Measurements from ENCODE around the gene GNAT1.

The GNAT1 gene

DNA sequence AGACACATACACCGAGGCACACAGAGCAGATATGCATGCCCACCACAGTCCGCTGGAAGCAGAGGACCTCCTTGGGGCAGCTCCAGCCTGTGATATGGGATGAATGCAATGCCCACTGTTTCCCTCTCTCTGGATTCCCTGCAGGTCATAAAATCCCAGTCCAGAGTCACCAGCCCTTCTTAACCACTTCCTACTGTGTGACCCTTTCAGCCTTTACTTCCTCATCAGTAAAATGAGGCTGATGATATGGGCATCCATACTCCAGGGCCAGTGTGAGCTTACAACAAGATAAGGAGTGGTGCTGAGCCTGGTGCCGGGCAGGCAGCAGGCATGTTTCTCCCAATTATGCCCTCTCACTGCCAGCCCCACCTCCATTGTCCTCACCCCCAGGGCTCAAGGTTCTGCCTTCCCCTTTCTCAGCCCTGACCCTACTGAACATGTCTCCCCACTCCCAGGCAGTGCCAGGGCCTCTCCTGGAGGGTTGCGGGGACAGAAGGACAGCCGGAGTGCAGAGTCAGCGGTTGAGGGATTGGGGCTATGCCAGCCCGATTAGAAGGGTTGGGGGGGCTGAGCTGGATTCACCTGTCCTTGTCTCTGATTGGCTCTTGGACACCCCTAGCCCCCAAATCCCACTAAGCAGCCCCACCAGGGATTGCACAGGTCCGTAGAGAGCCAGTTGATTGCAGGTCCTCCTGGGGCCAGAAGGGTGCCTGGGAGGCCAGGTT is at the start of gene GNAT1:
GNAT1 (plus strand) TSS at position 675 of the 725 bp plus-strand sequence. CDS start 116 bp downstream, outside the sequence.
- FAIRE-seq: no peak

DNA sequence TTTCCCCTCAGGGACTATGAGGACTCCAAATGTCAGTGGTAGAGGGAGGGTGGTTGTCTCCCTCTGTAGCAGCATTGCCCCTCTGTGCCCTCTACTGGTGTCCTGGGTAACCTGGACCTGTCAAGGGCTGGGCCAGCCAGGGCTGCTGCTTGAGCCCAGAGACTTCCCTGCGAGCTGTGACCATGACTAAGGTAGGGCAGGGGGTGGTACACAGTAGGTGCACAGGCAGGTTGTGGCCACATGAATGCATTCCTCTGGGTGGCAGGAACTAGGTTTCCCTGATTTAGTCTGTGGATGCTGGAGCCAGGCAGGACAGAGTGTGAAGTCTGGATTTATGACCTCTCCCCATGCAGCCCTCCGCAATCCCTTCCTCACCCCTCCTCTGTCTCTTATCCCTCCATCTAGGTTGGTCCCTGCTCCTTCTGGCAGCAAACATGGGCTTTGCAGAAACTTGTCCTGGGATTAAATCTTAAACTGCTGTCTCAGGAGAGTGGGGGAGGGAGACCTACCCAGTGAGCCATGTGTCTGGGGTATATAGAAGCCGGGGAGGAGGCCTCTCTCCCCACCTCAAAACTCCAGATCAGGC is 45.0 kb upstream of the GNAT1 start:
- FAIRE-seq: no peak

DNA sequence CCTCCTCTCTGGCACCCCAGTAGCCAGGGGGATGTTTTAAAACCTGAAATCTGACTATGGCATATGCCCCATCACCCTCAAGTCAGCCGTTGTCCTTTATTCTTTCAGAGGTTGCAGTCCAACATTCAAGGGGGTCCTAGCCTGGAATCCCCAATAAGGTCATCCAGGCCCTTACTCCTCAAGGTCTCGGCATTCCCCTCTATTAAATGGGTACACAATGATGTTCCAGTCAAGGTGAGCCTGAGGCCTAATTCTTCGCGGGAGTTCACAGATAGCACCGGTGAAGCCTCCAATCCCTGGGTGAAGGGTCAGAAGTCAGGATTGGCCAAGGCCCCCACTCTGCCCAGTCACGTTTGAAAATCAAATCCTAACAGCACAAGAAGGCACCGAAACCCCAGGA is 44.4 kb upstream of the GNAT1 start:
- no peak for FAIRE-seq

DNA sequence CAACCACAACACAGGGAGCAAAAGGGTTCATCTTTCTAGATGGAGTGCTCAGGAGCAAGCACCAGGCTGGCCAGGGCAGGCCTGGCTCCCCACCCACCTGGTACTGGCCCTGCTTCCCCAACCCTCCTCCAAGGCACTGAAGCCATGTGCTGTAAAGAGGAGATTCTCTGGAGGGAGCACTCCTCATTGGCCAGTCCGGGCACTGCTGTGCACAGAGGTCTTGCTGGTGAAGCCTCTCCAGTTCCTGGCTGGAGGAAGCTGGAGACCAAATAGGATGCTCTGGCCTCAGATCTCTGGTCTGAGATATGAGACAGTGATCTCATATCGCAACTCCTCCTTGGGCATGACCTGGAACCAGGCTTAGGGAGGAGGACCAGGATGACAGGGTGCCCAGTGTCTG is 44.0 kb upstream of the GNAT1 start:
- no peak for FAIRE-seq

DNA sequence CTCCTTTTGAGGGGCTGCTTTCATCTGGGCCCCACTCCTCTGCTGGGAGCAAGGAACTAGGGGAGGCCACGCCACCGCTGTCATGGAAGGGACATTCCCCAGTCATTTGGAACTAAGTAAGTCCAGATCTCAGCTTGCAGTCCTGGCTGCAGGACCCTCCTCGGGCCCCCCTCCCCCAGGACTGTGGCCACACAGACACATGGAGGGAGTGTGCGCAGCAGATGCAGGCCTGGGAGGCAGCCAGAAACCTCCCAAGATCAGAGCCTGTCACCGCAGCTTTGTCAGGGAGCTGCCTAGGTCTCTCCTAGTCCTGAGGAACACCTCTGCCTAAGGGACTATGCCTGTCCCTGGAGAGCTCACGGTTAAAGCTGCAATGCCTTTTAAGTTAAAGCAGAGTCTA is 43.5 kb upstream of the GNAT1 start:
- FAIRE-seq: no peak

GRCh38 chr3:50150404-50150750 is 41.0 kb upstream of the GNAT1 start:
- no peak for FAIRE-seq

- FAIRE-seq: no peak
Measured at GRCh38 chr3:50150863-50151686, 40.3 kb upstream of the GNAT1 start.

- no peak for FAIRE-seq
Measured at GRCh38 chr3:50151728-50152127, 39.7 kb upstream of the GNAT1 start.

- no peak for FAIRE-seq
Measured at GRCh38 chr3:50153782-50154475, 37.5 kb upstream of the GNAT1 start.

DNA sequence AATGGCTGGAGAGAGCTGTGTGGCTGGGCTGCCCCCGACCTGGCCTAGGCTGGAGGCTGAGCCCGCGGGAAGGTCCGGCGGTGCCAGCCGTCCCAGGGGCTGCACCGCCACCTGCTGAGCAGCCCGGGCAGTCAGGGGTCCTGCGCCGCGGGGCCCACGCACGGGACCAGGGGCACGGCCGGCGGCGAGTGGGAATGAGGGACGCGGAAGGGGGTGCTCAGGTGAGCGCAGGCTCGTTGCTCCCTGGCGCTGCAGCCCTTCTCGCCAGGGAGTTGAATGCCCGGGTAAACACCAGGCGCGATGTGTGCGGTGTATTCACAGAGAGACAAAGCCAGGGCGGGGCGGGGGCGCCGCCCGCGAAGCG is 37.0 kb upstream of the GNAT1 start:
- FAIRE-seq: no peak

GRCh38 chr3:50154840-50155490 is 36.4 kb upstream of the GNAT1 start, which contains the start of gene SEMA3F:
Gene SEMA3F (plus strand): TSS chr3:50155324. CDS start chr3:50159623, 4,299 bp downstream.
- no peak for FAIRE-seq

DNA sequence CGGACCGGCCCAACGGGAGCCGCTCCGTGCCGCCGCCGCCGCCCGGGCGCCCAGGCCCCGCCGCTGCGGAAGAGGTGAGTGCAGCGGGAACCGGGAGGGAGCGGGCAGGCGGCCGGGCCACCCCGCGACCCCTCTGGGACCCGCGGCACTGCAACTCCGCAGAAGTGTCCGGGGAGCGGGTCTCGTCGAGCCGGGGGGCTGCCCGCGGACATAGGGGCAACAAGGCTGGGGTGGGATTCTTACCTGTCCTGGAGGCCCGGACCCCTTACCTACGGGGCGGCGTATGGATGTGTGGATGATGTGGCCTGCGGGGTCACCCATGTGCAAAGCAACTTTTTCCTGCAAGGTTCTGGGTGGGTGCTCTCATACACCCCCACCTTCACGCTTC is 35.9 kb upstream of the GNAT1 start:
- FAIRE-seq: no peak

GRCh38 chr3:50155891-50156290 is 35.5 kb upstream of the GNAT1 start:
- FAIRE-seq: no peak

GRCh38 chr3:50156549-50157493 is 34.6 kb upstream of the GNAT1 start:
- no peak for FAIRE-seq

- no peak for FAIRE-seq
Measured at GRCh38 chr3:50157827-50158529, 33.4 kb upstream of the GNAT1 start.

- no peak for FAIRE-seq
Measured at GRCh38 chr3:50158530-50159146, 32.8 kb upstream of the GNAT1 start.

GRCh38 chr3:50160561-50160983 is 30.8 kb upstream of the GNAT1 start:
- FAIRE-seq: no peak

- FAIRE-seq: no peak
Measured at GRCh38 chr3:50161320-50161719, 30.1 kb upstream of the GNAT1 start.

- FAIRE-seq: no peak
Measured at GRCh38 chr3:50162034-50162883, 29.2 kb upstream of the GNAT1 start.

Data from colon (tissue), 2 donors.